Liver (tissue), 9 donors: Measurements from ENCODE around the gene COLEC12. TPM values are rescaled to one million over a fixed set of nuclear protein-coding genes. Genes with fewer than 3 reads are reported as not detected.

Experiments used
- DNase-seq: peaks from one replicate; pipeline ENCODE4 v3.0.0-alpha.2; 2017; ENCODE audit warnings: low spot score
- H3K27ac ChIP-seq, 2 donors: one replicate each; pipeline ENCODE4 v1.7.0; 2013; ENCODE audit warnings: inconsistent platforms in 2 of 2, low read length in 2 of 2, control low read depth in 1 of 2, low read depth in 1 of 2, mild to moderate bottlenecking in 1 of 2
- H3K27me3 ChIP-seq, 4 donors: one replicate each; pipeline versions ENCODE4 v1.6.1 to v1.7.0; 2013; ENCODE audit warnings: low read length in 3 of 4, inconsistent platforms in 1 of 4, mild to moderate bottlenecking in 1 of 4, moderate library complexity in 1 of 4; ENCODE audit not compliant: control insufficient read depth in 4 of 4, insufficient read depth in 4 of 4
- H3K36me3 ChIP-seq, 4 donors: one replicate each; pipeline versions ENCODE4 v1.6.1 to v1.7.0; 2013; ENCODE audit warnings: low read length in 3 of 4, mild to moderate bottlenecking in 3 of 4, low read depth in 1 of 4, moderate library complexity in 1 of 4; ENCODE audit not compliant: control insufficient read depth in 4 of 4, insufficient read depth in 3 of 4
- H3K4me1 ChIP-seq, 4 donors: one replicate each; pipeline versions ENCODE4 v1.6.1 to v1.7.0; 2013; ENCODE audit warnings: low read length in 3 of 4, mild to moderate bottlenecking in 3 of 4, moderate library complexity in 1 of 4; ENCODE audit not compliant: control insufficient read depth in 4 of 4, insufficient read depth in 4 of 4
- H3K4me3 ChIP-seq, 3 donors: one replicate each; pipeline versions ENCODE4 v1.6.1 to v1.7.0; 2013; ENCODE audit warnings: low read length in 3 of 3, control low read depth in 1 of 3, low read depth in 1 of 3, mild to moderate bottlenecking in 1 of 3
- H3K9ac ChIP-seq, 2 donors: one replicate each; pipeline ENCODE4 v1.7.0; 2013; ENCODE audit warnings: low read length in 2 of 2, mild to moderate bottlenecking in 2 of 2, moderate library complexity in 2 of 2, control low read depth in 1 of 2, low read depth in 1 of 2
- H3K9me3 ChIP-seq, 4 donors: one replicate each; pipeline versions ENCODE4 v1.6.1 to v1.7.0; 2013; ENCODE audit warnings: low read length in 3 of 4; ENCODE audit not compliant: control insufficient read depth in 4 of 4
- EGR1 ChIP-seq, 2 donors: IDR thresholded peaks; 2 replicates each; pipeline ENCODE4 v1.6.1; 2016 to 2018; ENCODE audit warnings: antibody characterized with exemption in 2 of 2, low read depth in 2 of 2
- FOXA1 ChIP-seq: IDR thresholded peaks from 2 replicates; pipeline ENCODE4 v1.6.1; 2016; ENCODE audit warnings: antibody characterized with exemption
- FOXA2 ChIP-seq: IDR thresholded peaks from 2 replicates; pipeline ENCODE4 v1.6.1; 2016; ENCODE audit warnings: antibody characterized with exemption
- GABPA ChIP-seq, 2 donors: IDR thresholded peaks in 1 of 2; conservative IDR thresholded peaks in 1 of 2; 2 replicates each; pipeline ENCODE4 v1.6.1; 2016; ENCODE audit warnings: antibody characterized with exemption in 2 of 2, mild to moderate bottlenecking in 1 of 2, moderate library complexity in 1 of 2
- HNF4A ChIP-seq, 2 donors: conservative IDR thresholded peaks; 2 replicates each; pipeline ENCODE4 v1.6.1; 2016; ENCODE audit warnings: antibody characterized with exemption in 2 of 2, mild to moderate bottlenecking in 2 of 2
- HNF4G ChIP-seq: IDR thresholded peaks from 2 replicates; pipeline ENCODE4 v1.6.1; 2016; ENCODE audit warnings: antibody characterized with exemption
- JUND ChIP-seq, 2 donors: IDR thresholded peaks; 2 replicates each; pipeline ENCODE4 v1.6.1; 2016; ENCODE audit warnings: antibody characterized with exemption in 2 of 2
- RAD21 ChIP-seq, 2 donors: IDR thresholded peaks; 2 replicates each; pipeline ENCODE4 v1.6.1; 2016; ENCODE audit warnings: antibody characterized with exemption in 2 of 2, mild to moderate bottlenecking in 2 of 2
- RXRA ChIP-seq, 2 donors: IDR thresholded peaks; 2 replicates each; pipeline ENCODE4 v1.6.1; 2017 to 2018; ENCODE audit warnings: antibody characterized with exemption in 2 of 2, mild to moderate bottlenecking in 1 of 2
- SP1 ChIP-seq: IDR thresholded peaks from 2 replicates; pipeline ENCODE4 v1.6.1; 2018; ENCODE audit warnings: antibody characterized with exemption, mild to moderate bottlenecking
- YY1 ChIP-seq: IDR thresholded peaks from 2 replicates; pipeline ENCODE4 v1.6.1; 2016; ENCODE audit warnings: antibody characterized with exemption, mild to moderate bottlenecking
- WGBS: extraction: QIAGEN DNeasy Blood & Tissue Kit; methylation state at CpG from one replicate; pipeline ENCODE4 v1.1.7; 2013; 5-methylcytosine and 5-hydroxymethylcytosine counted together
- polyA plus RNA-seq, 2 donors: library from polyadenylated mRNA; stranded (reverse) in 1 of 2; unstranded in 1 of 2; fragments of 200-250 nt in 1 of 2; fragments of >200 nt in 1 of 2; fragmentation: Nextera tagmentation in 1 of 2; extraction: Ambion mirVana in 1 of 2; gene quantifications; one replicate each; pipeline versions ENCODE4 v1.2.1 to v1.2.3, GENCODE V29; 2013 to 2015
- total RNA-seq, 2 donors: library from RNA; depleted of rRNA; stranded (reverse); fragments of >200 nt; gene quantifications; one replicate each; pipeline ENCODE4 v1.2.3, GENCODE V29; 2014
- TF ChIP-seq, protein P1 (sequence below): fragments of 150-350 bp; IDR thresholded peaks from 2 replicates; pipeline ENCODE4 v1.5.1; 2017; ENCODE audit warnings: improper control_type of control experiment, low read depth, low read length; ENCODE audit not compliant: missing input control
- TF ChIP-seq, protein P2 (sequence below): IDR thresholded peaks from 2 replicates; pipeline ENCODE4 v1.6.1; 2016; ENCODE audit warnings: antibody characterized with exemption
- TF ChIP-seq, protein P3 (sequence below): IDR thresholded peaks from 2 replicates; pipeline ENCODE4 v1.6.1; 2016; ENCODE audit warnings: antibody characterized with exemption
- TF ChIP-seq, protein P4 (sequence below): IDR thresholded peaks from 2 replicates; pipeline ENCODE4 v1.6.1; 2016; ENCODE audit warnings: antibody characterized with exemption, mild to moderate bottlenecking
- donor health status: healthy.
- donor health status: healthy.
- donor health status: healthy.
- donor health status: healthy.
- donor health status: healthy.

The COLEC12 gene
- total and polyA plus RNA-seq, 4 donors, result 0.03 to 1.6 (median 0.28) TPM

DNA sequence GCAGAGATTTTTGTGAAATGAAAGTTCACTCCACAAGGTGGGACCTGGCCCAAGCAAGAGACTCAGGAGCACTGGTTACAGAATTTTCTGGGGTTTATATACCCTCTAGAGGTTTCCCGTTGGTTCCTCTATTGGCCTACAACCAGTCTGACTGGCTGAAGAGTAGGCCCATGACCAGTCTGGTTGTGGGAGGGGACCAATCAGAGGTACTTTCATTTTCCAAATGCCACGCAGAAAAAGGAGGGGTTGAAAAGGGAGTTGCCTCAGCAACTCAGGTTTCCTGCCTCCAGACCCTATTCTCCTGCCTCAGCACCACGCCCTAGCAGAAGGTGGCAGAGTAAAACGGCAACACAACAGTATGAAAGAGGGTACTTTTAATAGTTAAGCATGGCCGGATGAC lies 98.4 kb downstream of the COLEC12 start (continued):
- TF ChIP-seq, protein P1, sequence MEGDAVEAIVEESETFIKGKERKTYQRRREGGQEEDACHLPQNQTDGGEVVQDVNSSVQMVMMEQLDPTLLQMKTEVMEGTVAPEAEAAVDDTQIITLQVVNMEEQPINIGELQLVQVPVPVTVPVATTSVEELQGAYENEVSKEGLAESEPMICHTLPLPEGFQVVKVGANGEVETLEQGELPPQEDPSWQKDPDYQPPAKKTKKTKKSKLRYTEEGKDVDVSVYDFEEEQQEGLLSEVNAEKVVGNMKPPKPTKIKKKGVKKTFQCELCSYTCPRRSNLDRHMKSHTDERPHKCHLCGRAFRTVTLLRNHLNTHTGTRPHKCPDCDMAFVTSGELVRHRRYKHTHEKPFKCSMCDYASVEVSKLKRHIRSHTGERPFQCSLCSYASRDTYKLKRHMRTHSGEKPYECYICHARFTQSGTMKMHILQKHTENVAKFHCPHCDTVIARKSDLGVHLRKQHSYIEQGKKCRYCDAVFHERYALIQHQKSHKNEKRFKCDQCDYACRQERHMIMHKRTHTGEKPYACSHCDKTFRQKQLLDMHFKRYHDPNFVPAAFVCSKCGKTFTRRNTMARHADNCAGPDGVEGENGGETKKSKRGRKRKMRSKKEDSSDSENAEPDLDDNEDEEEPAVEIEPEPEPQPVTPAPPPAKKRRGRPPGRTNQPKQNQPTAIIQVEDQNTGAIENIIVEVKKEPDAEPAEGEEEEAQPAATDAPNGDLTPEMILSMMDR, result no peak
- no peak for TF ChIP-seq YY1
- no peak for TF ChIP-seq FOXA2
- no peak for TF ChIP-seq RXRA (IDR thresholded peaks at IDR 0.05)
- TF ChIP-seq HNF4A (conservative IDR thresholded peaks at IDR 0.05), result no peak
- TF ChIP-seq SP1, result no peak

DNA sequence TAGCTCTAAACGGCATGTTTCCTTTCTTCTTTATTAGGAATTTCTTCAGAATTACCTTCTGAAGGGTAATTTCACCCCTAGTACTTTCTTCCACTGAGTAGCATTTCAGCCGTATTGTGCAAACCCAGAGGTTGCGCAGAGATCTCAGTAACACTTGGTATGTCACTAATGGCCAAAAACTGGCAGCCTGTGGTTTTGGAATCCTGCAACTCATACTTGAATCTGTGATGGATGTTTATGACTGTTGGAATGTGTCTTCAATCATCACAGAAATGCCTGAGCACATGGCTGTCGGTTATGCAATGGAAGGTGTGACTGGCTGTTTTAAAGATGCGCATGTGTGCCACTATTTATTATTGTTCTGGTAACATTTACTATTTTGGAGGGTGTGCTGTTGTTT lies 100.0 kb downstream of the COLEC12 start:
- Histone ChIP-seq H3K9me3 (peaks cover 0 to 1% (median 0%) of the 10 kb centered on the region in 4 donors), H3K4me1 (no peaks in the 10 kb centered on the region), H3K36me3 (no peaks in the 10 kb centered on the region), H3K4me3 (no peak overlapping the region), H3K9ac (no peak overlapping the region), H3K27me3 (peaks cover 0 to 4% (median 0%) of the 10 kb centered on the region in 4 donors), H3K27ac (no peak overlapping the region)
- TF ChIP-seq SP1 (no peak), GABPA (IDR thresholded peaks at IDR 0.05 in 1 of 2, conservative IDR thresholded peaks at IDR 0.05 in 1 of 2) (no peak), RAD21 (IDR thresholded peaks at IDR 0.05) (no peak), RXRA (IDR thresholded peaks at IDR 0.05) (no peak)
- TF ChIP-seq, protein P1, result no peak
- TF ChIP-seq, protein P2, sequence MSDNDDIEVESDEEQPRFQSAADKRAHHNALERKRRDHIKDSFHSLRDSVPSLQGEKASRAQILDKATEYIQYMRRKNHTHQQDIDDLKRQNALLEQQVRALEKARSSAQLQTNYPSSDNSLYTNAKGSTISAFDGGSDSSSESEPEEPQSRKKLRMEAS, result no peak
- TF ChIP-seq, protein P3, sequence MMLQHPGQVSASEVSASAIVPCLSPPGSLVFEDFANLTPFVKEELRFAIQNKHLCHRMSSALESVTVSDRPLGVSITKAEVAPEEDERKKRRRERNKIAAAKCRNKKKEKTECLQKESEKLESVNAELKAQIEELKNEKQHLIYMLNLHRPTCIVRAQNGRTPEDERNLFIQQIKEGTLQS, result no peak
- 84% methylated on average over 5 of the region's 5 CpGs for WGBS
- DNase-seq, result no peak

DNA sequence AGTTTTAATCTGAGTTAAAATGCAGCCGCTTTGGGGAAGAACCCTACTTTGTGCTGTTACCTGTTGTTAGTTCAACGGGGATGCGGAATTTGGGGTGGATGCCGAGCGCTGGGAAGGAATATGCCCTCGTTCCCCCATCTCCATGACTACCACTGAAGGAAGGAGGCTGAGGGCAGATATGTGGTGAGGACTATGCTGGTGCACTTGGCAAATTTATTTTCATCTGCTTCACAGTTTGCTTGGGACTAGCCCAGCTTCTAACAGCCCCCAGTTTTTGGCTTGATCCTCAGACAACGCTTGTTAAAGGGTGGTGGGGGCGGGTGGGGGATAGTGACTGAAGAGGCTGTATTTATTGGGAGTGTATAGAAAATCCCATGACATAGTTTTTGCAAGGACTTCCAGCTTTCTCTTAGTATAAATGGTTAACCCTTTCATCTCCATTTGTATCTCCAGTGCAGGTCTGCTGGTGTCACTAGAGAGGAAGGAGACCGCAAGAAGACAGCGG lies 100.8 kb downstream of the COLEC12 start:
- WGBS, result 79% methylated on average over 10 of the region's 10 CpGs
- Histone ChIP-seq H3K9ac (no peak overlapping the region), H3K4me3 (no peak overlapping the region), H3K36me3 (no peaks in the 10 kb centered on the region), H3K27ac (no peak overlapping the region), H3K9me3 (peaks cover 0 to 1% (median 0%) of the 10 kb centered on the region in 4 donors), H3K4me1 (no peaks in the 10 kb centered on the region), H3K27me3 (peaks cover 0 to 4% (median 0%) of the 10 kb centered on the region in 4 donors)
- DNase-seq, result no peak
- TF ChIP-seq FOXA1, result no peak
- TF ChIP-seq GABPA (IDR thresholded peaks at IDR 0.05 in 1 of 2, conservative IDR thresholded peaks at IDR 0.05 in 1 of 2), result no peak
- TF ChIP-seq, protein P2, result no peak
- TF ChIP-seq YY1, result no peak
- no peak for TF ChIP-seq EGR1 (IDR thresholded peaks at IDR 0.05; ENCODE audit: low read depth in 2 of 2)
- no peak for TF ChIP-seq JUND (IDR thresholded peaks at IDR 0.05)
- TF ChIP-seq, protein P1, result no peak
- TF ChIP-seq HNF4A (conservative IDR thresholded peaks at IDR 0.05), result no peak
- TF ChIP-seq, protein P4, sequence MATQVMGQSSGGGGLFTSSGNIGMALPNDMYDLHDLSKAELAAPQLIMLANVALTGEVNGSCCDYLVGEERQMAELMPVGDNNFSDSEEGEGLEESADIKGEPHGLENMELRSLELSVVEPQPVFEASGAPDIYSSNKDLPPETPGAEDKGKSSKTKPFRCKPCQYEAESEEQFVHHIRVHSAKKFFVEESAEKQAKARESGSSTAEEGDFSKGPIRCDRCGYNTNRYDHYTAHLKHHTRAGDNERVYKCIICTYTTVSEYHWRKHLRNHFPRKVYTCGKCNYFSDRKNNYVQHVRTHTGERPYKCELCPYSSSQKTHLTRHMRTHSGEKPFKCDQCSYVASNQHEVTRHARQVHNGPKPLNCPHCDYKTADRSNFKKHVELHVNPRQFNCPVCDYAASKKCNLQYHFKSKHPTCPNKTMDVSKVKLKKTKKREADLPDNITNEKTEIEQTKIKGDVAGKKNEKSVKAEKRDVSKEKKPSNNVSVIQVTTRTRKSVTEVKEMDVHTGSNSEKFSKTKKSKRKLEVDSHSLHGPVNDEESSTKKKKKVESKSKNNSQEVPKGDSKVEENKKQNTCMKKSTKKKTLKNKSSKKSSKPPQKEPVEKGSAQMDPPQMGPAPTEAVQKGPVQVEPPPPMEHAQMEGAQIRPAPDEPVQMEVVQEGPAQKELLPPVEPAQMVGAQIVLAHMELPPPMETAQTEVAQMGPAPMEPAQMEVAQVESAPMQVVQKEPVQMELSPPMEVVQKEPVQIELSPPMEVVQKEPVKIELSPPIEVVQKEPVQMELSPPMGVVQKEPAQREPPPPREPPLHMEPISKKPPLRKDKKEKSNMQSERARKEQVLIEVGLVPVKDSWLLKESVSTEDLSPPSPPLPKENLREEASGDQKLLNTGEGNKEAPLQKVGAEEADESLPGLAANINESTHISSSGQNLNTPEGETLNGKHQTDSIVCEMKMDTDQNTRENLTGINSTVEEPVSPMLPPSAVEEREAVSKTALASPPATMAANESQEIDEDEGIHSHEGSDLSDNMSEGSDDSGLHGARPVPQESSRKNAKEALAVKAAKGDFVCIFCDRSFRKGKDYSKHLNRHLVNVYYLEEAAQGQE, result no peak
- no peak for TF ChIP-seq RAD21 (IDR thresholded peaks at IDR 0.05)
- TF ChIP-seq HNF4G, result no peak
- no peak for TF ChIP-seq RXRA (IDR thresholded peaks at IDR 0.05)
- TF ChIP-seq SP1, result no peak
- TF ChIP-seq FOXA2, result no peak
